Measurements from ENCODE around the gene MAT2B.

Gene MAT2B

GRCh38 chr5:163563880-163564279 lies 58.5 kb downstream of the MAT2B start:
- Mint-ChIP-seq H3K4me1 (peaks cover 31% of the 10 kb centered on the region), H3K27me3 (peaks cover 33% of the 10 kb centered on the region), H3K9me3 (no peaks in the 10 kb centered on the region), H3K4me3 (no peak overlapping the region), H3K27ac (no peak overlapping the region), H3K36me3 (no peaks in the 10 kb centered on the region)

GRCh38 chr5:163564321-163564938 lies 59.0 kb downstream of the MAT2B start:
- H3K27me3 Mint-ChIP-seq = peaks cover 38% of the 10 kb centered on the region
- peak overlapping the region; percentile 12 for H3K27ac Mint-ChIP-seq
- H3K36me3 Mint-ChIP-seq = no peaks in the 10 kb centered on the region
- H3K4me3 Mint-ChIP-seq = no peak overlapping the region
- peaks cover 31% of the 10 kb centered on the region for H3K4me1 Mint-ChIP-seq
- H3K9me3 Mint-ChIP-seq = no peaks in the 10 kb centered on the region

GRCh38 chr5:163565492-163565891 lies 60.1 kb downstream of the MAT2B start:
- Mint-ChIP-seq H3K9me3 (no peaks in the 10 kb centered on the region), H3K27ac (no peak overlapping the region), H3K36me3 (no peaks in the 10 kb centered on the region), H3K4me3 (peak overlapping the region; percentile 78), H3K27me3 (peaks cover 43% of the 10 kb centered on the region), H3K4me1 (peaks cover 31% of the 10 kb centered on the region)

GRCh38 chr5:163565931-163566608 lies 60.7 kb downstream of the MAT2B start:
- H3K4me3 Mint-ChIP-seq = peak overlapping the region; percentile 78

GRCh38 chr5:163566678-163567077 lies 61.3 kb downstream of the MAT2B start:
- Mint-ChIP-seq H3K36me3 (no peaks in the 10 kb centered on the region), H3K9me3 (no peaks in the 10 kb centered on the region), H3K4me3 (peak overlapping the region; percentile 78), H3K4me1 (peaks cover 31% of the 10 kb centered on the region), H3K27ac (no peak overlapping the region), H3K27me3 (peaks cover 43% of the 10 kb centered on the region)

More at GRCh38 chr5:163565931-163566608, 60.7 kb downstream of the MAT2B start:
- Mint-ChIP-seq H3K4me1 (peaks cover 31% of the 10 kb centered on the region), H3K36me3 (no peaks in the 10 kb centered on the region), H3K27ac (no peak overlapping the region), H3K9me3 (no peaks in the 10 kb centered on the region), H3K27me3 (peaks cover 43% of the 10 kb centered on the region)

- Mint-ChIP-seq H3K27me3 (peaks cover 43% of the 10 kb centered on the region), H3K36me3 (no peaks in the 10 kb centered on the region), H3K27ac (no peak overlapping the region), H3K4me1 (peaks cover 31% of the 10 kb centered on the region), H3K9me3 (no peaks in the 10 kb centered on the region), H3K4me3 (no peak overlapping the region)
Observed at GRCh38 chr5:163567811-163568210, 62.4 kb downstream of the MAT2B start.
